Measurements from ENCODE around the gene FOSL1. TPM values are rescaled to one million over a fixed set of nuclear protein-coding genes. Genes with fewer than 3 reads are reported as not detected.
A peak's percentile ranks its signal among the peaks of the same experiment; 100 is the strongest.
"Not testable (repeated sequence)": the region's sequence is repeated elsewhere in the genome, so short reads cannot be mapped to it uniquely, and the experiment has no call there.

The FOSL1 gene
- total RNA-seq, 1 donor from 2014 or later: 44.2 TPM

DNA sequence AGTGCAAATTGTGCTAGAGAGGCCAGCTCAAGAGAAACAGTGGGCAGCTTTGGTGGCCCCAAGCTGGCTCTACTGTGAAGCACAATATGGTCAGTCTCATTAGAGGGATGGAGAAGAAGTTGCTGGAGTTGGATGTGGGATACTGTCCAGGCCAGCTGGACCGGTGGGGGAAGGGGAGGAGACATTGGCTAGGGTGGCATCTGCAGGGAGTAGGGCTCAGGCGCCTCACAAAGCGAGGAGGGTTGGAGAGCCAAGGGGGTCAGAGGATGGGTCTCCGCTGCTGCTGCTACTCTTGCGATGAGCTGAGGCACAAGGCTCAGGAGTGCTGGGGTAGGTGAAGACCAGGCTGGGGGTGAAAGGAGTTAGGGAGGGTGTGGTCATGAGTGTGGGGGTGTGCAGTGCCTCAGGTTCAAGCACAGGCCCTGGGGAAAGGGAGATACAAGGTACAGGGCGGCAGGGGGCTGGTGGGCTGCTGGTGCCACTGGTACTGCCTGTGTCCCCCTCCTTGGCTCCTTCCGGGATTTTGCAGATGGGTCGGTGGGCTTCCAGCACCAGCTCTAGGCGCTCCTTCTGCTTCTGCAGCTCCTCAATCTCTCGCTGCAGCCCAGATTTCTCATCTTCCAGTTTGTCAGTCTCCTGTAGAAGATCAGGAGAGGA lies 7.4 kb downstream of the FOSL1 start:
- H3K27me3 ChIP-seq (ENCODE audit: control insufficient read depth, insufficient read depth, low read length): no peaks in the 10 kb centered on the region
- H3K4me3 ChIP-seq (ENCODE audit: low read depth, low read length): no peak overlapping the region
- TF ChIP-seq CTCF (IDR thresholded peaks at IDR 0.05; ENCODE audit: insufficient read depth, low read length, poor library complexity, severe bottlenecking): no peak
- no peaks in the 10 kb centered on the region for H3K36me3 ChIP-seq (ENCODE audit: control insufficient read depth, insufficient read depth, low read length)
- no peak for DNase-seq (ENCODE audit: low read depth)

GRCh38 chr11:65892137-65892540 lies 8.0 kb downstream of the FOSL1 start:
- DNase-seq (ENCODE audit: low read depth); H3K36me3 ChIP-seq (ENCODE audit: control insufficient read depth, insufficient read depth, low read length): not testable (repeated sequence)

DNA sequence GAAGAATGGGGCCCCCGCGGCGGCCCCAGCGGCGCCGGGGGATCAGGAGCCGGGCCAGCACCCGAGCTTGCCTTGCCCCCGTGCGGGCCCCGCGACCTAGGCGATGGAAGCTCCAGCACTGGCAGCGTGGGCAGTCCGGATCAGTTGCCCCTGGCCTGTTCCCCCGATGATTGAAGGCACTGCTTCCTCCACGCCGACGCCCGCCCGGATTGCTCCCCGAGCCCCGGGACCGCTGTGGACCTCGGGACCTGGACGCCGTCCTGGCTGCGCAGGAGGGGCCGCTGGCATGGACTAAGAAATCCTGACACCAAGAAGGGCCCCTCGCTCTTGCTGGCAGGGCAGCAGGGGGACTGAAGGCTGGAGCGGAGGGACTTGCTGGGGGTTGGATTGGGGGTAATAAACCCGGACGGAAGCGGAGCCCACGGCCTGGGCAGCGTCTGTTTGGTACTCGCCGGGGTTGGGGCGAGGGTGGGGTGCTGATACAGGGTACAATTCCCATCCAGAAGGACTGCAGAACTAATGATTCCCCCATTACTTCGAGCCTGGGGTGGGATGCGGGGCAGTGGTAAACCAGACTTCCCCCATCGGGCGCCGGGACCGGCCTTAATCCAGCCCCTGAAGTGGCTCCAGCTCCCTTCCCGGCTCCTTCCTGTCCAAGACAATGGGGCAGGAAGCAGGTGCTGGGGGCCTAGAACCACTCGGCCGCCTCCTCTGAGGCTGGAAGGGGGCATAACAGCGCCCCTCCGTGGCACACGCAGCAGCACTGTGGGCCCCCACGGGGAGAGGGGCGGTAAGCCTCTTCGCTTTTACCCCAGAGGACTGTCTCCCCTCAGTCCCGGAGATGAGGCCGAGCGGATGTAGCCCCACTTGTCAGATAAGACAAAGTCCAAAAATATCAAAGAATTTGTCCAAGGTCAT lies 8.7 kb downstream of the FOSL1 start:
- DNase-seq (ENCODE audit: low read depth): no peak
- Histone ChIP-seq H3K27me3 (ENCODE audit: control insufficient read depth, insufficient read depth, low read length) (no peaks in the 10 kb centered on the region), H3K36me3 (ENCODE audit: control insufficient read depth, insufficient read depth, low read length) (no peaks in the 10 kb centered on the region), H3K4me3 (ENCODE audit: low read depth, low read length) (peak overlapping the region; percentile 61)
- TF ChIP-seq CTCF (IDR thresholded peaks at IDR 0.05; ENCODE audit: insufficient read depth, low read length, poor library complexity, severe bottlenecking): peak; percentile 23

More at GRCh38 chr11:65892137-65892540, 8.0 kb downstream of the FOSL1 start:
- not testable (repeated sequence) for H3K27me3 ChIP-seq (ENCODE audit: control insufficient read depth, insufficient read depth, low read length)
- H3K4me3 ChIP-seq (ENCODE audit: low read depth, low read length): peak overlapping the region; percentile 61

GRCh38 chr11:65890324-65891218 lies 9.6 kb downstream of the FOSL1 start, which contains the start of gene CCDC85B:
Gene CCDC85B, plus strand, starts transcription at chr11:65890673. Its CDS starts 111 bp downstream, at chr11:65890784.
- Histone ChIP-seq H3K4me3 (ENCODE audit: low read depth, low read length) (peak within 1 kb of the TSS; percentile 61), H3K27me3 (ENCODE audit: control insufficient read depth, insufficient read depth, low read length) (no peaks in the 10 kb centered on the region), H3K36me3 (ENCODE audit: control insufficient read depth, insufficient read depth, low read length) (peaks cover under 1% of the 10 kb centered on the region)
- no peak for DNase-seq (ENCODE audit: low read depth)
- peak; percentile 11 for TF ChIP-seq CTCF (IDR thresholded peaks at IDR 0.05; ENCODE audit: insufficient read depth, low read length, poor library complexity, severe bottlenecking)

DNA sequence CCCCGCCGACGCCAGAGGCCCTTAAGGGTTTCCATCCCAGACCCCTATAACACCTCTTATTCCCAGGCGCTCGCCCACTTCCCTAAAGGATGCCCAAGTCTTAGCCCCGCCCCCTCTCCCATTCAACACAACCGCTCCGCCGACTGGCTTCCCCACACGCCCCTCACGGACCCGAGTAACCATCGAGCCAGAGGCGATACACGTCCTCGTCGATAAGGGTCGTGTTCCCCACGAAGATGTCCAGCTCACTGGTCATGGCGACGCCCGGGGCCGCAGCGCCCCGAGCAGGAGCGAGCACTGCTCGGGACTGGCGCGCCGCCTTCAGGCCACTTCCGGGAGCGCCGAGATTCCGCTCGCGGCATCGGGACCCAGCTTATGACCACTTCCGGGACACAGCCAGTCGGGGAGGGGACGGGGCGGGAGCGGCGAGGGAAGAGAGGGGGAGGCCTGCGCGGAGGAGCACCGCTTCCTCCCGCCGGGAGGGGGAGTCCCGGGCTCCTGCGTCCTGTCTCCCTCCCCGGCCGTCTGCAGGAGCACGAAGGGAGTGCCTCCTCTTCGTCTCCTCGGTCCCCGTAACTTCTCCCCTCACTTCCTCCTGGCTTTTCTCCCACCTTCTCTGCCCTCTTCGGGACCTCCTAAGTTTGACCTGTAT lies 11.9 kb downstream of the FOSL1 start, which contains the start of gene FIBP:
TSS of gene FIBP (minus strand) at position 309 of the 652 bp plus-strand sequence. CDS start at position 256, 53 bp downstream.
- peak; percentile 89 for TF ChIP-seq CTCF (IDR thresholded peaks at IDR 0.05; ENCODE audit: insufficient read depth, low read length, poor library complexity, severe bottlenecking)
- Histone ChIP-seq H3K4me3 (ENCODE audit: low read depth, low read length) (peak within 1 kb of the TSS; percentile 63), H3K36me3 (ENCODE audit: control insufficient read depth, insufficient read depth, low read length) (peaks cover 11% of the 10 kb centered on the region), H3K27me3 (ENCODE audit: control insufficient read depth, insufficient read depth, low read length) (no peaks in the 10 kb centered on the region)
- peak; percentile 79 for DNase-seq (ENCODE audit: low read depth)
